Stimulated activated CD8-positive, alpha-beta memory T cell treated with anti-CD3 and anti-CD28 coated beads, Interleukin-2, amount 100 ng/mL, for 1 hour (primary cell): ENCODE results near the gene PLA2G2C.
"Not testable (repeated sequence)": the region's sequence is repeated elsewhere in the genome, so short reads cannot be mapped to it uniquely, and the experiment has no call there.

Experiments used
- DNase-seq, 2 donors: peaks; one replicate each; pipeline ENCODE4 v3.0.0-alpha.2; 2020; ENCODE audit warnings: low read depth in 2 of 2

The PLA2G2C gene

DNA sequence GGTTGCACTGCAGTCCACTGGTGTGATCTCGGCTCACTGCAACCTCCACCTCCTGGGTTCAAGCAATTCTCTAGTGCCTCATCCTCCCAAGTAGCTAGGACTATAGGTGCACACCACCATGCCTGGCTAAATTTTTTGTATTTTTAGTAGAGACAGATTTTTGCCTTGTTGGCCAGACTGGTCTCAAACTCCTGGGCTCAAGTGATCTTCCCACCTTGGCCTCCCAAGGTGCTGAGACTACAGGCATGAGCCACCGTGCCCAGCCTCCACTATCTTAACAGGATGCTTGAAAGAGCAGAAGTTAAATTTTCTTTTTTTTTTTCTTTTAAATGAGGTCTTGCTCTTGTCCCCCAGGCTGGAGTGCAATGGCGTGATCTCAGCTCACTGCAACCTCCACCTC lies 55.8 kb downstream of the PLA2G2C start:
- DNase-seq, result not testable (repeated sequence)

DNA sequence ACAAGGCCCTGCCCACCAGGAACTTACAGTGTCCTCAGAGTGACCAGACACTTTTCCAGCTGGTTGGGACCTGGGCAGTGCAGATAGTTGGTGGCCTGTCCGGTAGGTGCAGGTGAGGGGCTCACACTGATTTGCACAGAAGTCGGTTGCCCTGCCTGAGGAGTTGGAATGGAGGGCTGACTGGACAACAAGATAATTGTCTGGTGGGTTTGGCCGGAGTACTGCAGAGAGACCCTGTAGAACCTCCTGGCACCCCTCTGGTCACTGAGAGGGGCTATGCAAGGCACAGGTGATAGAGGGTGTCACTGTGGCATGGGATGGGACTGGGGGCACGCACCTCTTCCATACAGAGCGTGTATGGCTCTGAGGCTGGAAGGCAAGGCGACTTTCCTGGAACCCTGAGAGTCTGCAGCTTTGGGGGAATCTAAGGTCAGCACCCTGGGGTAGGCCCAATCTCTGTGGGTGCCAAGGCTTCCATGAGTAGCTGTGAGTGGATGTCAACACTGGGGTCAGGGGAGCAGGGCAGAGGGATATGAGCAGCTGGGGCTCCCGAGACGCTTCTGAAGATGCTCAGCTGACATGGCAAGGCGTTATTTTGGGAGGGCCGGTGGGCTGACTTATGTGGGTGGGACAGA lies 59.4 kb downstream of the PLA2G2C start:
- DNase-seq, result no peak

DNA sequence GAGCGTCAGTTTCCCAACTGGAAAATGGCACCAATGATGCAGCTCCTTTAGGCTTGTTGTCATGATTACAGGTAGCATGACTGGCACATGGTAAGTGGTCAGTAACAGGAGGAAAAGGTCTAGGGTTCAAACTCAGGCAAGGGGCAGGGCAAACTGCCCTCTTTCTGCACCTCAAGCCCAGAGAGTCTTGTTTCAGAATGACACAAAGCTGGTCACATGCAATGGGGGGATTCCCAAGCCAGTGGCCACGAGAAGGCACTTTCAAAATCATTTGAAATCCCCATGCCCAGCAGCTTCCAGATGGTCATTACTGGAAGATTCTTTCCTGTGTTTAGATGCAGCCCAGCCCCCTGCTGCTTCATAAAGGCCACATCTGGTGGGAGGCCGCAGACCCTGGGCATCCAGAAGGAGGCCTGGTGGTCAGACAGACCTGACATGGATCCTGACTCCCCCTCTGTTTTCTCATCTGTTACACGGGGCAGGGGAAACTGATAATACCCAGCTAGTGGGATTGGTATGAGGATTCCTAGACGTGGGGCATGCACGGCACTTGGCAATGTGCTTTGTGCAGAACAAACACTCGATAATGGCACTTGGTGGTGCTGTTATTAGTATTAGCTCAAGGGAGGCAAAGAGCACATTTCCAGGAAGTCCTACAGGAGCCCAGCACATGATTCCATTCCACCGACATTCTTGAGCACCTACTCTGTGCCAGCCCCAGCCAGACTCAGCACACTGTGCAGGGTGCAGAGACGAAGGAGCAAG lies 60.1 kb downstream of the PLA2G2C start:
- no peak for DNase-seq

DNA sequence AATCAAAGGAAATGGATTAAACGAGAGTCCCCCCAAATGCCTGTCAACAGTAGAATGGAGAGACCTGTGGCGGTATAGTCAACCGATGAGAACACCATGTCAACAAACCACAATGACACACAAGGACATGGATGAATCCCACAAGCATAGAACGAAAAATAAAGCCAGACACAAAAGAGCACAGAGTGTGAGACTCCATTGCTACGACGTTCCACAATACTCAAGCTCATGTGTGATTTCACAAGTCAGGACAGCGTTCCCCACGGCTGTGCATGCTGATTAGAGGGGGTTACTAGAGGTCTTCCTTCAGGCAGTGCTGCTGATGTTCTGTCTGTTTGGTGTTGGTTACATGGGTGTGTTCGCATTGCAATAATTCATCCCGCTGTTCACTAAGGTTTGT lies 61.2 kb downstream of the PLA2G2C start:
- no peak for DNase-seq

- no peak for DNase-seq
These were observed 61.8 kb downstream of the PLA2G2C start for GRCh38 chr1:20124456-20125057.

DNA sequence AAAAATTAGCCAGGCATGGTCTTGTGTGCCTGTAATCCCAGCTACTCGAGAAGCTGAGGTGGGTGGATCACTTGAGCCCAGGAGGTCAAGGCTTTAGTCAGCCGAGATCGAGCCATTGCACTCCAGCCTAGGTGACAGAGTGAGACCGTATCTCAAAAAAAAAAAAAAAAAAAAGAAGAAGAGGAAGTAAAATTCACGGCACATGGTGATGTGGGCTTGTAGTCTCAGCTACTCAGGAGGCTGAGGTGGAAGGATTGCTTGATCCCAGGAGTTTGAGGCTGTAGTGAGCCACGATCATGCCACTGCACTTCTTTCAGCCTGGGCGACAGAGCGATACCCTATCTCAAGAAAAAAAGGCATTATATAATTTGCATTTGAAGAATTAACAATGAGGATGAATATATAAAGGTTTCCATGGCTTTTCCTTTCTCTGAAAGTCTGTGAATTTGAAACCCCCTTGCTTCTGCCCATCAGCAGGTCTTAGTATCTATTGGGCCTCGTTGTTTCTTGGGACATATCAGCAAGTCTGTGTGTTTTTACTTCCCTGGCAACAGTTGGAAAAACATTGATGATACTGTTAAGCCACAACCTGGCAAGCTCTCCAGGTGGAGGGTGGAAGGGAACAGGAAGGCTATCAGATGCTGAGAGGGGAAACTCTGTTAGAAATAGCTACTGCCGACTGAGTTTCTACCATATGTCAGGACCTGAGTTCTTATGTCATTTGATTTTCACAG lies 62.4 kb downstream of the PLA2G2C start:
- no peak for DNase-seq

GRCh38 chr1:20120796-20121195 lies 65.5 kb downstream of the PLA2G2C start:
- DNase-seq, result no peak

GRCh38 chr1:20119347-20119746 lies 67.0 kb downstream of the PLA2G2C start, which contains the start of gene PLA2G2D:
PLA2G2D (minus strand) TSS chr1:20119536; CDS start chr1:20119498, 38 bp downstream.
- DNase-seq, result no peak

DNA sequence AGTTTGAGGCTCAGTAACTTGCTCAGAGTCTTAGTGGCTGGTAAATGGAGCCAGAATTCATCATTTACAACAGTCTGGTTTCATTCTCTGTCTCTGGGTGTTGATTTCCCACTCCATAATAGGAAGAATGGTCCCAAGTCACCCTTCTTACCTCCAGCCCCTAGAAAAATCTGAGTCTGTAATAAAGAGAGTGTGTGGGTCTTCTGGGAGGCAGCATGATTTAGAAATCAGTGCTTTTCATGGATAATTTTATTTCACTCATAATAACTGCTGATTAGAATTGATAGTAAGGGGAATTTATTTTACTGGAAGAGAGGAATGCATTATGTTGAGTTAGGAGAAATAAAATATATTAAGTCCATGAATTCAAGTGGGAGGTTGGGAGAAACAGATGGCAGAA lies 69.1 kb downstream of the PLA2G2C start:
- DNase-seq, result no peak

- no peak for DNase-seq
These were observed 70.4 kb downstream of the PLA2G2C start for GRCh38 chr1:20115916-20116315.

- no peak for DNase-seq
These were observed 70.8 kb downstream of the PLA2G2C start for GRCh38 chr1:20115479-20115878.

GRCh38 chr1:20114021-20114648 lies 72.2 kb downstream of the PLA2G2C start:
- DNase-seq, result no peak
